ENCODE results near the gene SORCS2.

The SORCS2 gene

DNA sequence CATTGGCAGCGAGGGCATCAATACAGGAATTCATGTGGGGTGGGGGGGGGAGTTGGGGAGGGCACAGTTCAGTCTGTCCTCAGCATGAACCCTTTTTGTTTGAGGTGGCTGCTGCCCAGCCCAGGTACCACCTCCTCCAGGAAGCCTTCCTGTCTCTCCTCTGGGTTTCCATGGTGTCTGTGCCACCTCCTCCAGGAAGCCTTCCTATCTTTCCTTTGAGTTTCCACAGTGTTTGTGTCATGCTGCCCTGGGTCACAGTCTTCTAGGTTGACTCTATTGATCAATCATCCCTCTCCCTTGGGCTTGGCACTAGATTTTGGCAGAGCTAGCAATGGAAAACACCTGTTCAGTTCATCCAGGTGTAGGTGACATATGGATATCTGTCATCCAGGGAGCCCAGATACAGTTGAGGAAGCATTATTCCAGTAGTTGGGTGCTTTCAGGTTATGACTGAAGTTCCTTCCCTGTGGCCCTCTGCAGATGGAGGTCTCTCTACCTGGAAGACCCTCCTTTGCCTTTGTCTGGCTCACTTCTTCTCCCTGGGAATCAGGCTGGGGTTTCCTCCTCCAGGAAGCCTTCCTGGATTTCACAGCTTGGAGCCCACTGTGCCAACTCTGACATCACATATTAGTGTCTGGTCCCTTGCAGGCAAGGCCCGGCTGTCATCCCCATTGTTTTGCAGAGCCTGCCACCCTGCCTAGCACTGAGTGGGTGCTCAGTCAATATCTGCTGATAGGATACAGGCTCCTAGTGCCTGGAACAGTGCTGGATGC is 96.6 kb downstream of the SORCS2 start:
- Histone ChIP-seq H3K9me2 (replicated peaks; ENCODE audit: control insufficient read depth, low read length) (no peaks in the 10 kb centered on the region), H3K27ac (ENCODE audit: low read depth, low read length) (no peak overlapping the region), H4K20me1 (ENCODE audit: control insufficient read depth, insufficient read depth, low read depth, low read length) (no peaks in the 10 kb centered on the region), H3K4me2 (ENCODE audit: low read length) (no peak overlapping the region), H3K9me3 (ENCODE audit: control insufficient read depth, insufficient read depth, low read length) (no peaks in the 10 kb centered on the region), H3K36me3 (ENCODE audit: control insufficient read depth, low read length) (no peaks in the 10 kb centered on the region), H3K4me3 (ENCODE audit: low read length) (no peak overlapping the region), H3K27me3 (ENCODE audit: control insufficient read depth, low read length) (no peaks in the 10 kb centered on the region), H3K79me2 (ENCODE audit: control insufficient read depth, low read length) (no peaks in the 10 kb centered on the region), H3F3A (ENCODE audit: control insufficient read depth, insufficient read depth) (no peaks in the 10 kb centered on the region), H3K4me1 (ENCODE audit: control insufficient read depth, low read length) (no peaks in the 10 kb centered on the region)
- TF ChIP-seq CTCF (IDR thresholded peaks at IDR 0.05; ENCODE audit: low read depth, low read length, poor library complexity, severe bottlenecking), result no peak
- no peak for TF ChIP-seq EZH2phosphoT487 (IDR thresholded peaks at IDR 0.05; ENCODE audit: borderline replicate concordance, low read length)

DNA sequence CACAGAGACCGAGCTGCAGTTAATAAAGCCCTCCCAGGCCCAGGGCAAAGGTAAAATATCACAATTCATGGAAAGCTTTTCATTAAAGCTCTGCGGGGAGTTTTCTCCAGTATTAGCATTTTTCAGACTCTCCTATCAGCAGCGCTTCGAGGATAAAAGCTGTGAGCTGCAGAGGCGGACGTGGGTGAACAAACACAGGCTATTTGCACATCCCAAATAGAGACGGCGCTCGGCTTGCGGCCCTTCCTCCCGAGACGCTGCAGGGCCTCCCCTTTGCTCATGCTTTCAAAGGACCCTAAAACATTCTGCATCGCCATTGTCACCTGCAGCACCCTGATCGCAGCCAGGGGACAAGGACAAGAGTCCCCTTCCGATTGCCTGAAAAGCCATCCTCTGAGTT is 97.3 kb downstream of the SORCS2 start:
- Histone ChIP-seq H3K9me3 (ENCODE audit: control insufficient read depth, insufficient read depth, low read length) (no peaks in the 10 kb centered on the region), H3K27ac (ENCODE audit: low read depth, low read length) (no peak overlapping the region), H3K27me3 (ENCODE audit: control insufficient read depth, low read length) (no peaks in the 10 kb centered on the region), H3K9me2 (replicated peaks; ENCODE audit: control insufficient read depth, low read length) (no peaks in the 10 kb centered on the region), H3K4me2 (ENCODE audit: low read length) (no peak overlapping the region), H3K79me2 (ENCODE audit: control insufficient read depth, low read length) (no peaks in the 10 kb centered on the region), H3K4me3 (ENCODE audit: low read length) (no peak overlapping the region), H3K4me1 (ENCODE audit: control insufficient read depth, low read length) (no peaks in the 10 kb centered on the region), H4K20me1 (ENCODE audit: control insufficient read depth, insufficient read depth, low read depth, low read length) (no peaks in the 10 kb centered on the region), H3F3A (ENCODE audit: control insufficient read depth, insufficient read depth) (no peaks in the 10 kb centered on the region), H3K36me3 (ENCODE audit: control insufficient read depth, low read length) (no peaks in the 10 kb centered on the region)
- no peak for TF ChIP-seq EZH2phosphoT487 (IDR thresholded peaks at IDR 0.05; ENCODE audit: borderline replicate concordance, low read length)
- no peak for TF ChIP-seq CTCF (IDR thresholded peaks at IDR 0.05; ENCODE audit: low read depth, low read length, poor library complexity, severe bottlenecking)

GRCh38 chr4:7291372-7292114 is 99.2 kb downstream of the SORCS2 start:
- H3K9me3 ChIP-seq (ENCODE audit: control insufficient read depth, insufficient read depth, low read length), result no peaks in the 10 kb centered on the region
- no peaks in the 10 kb centered on the region for H4K20me1 ChIP-seq (ENCODE audit: control insufficient read depth, insufficient read depth, low read depth, low read length)
- no peaks in the 10 kb centered on the region for H3K9me2 ChIP-seq (replicated peaks; ENCODE audit: control insufficient read depth, low read length)
- H3K27ac ChIP-seq (ENCODE audit: low read depth, low read length), result no peak overlapping the region
- H3K4me2 ChIP-seq (ENCODE audit: low read length), result no peak overlapping the region
- H3K4me3 ChIP-seq (ENCODE audit: low read length), result no peak overlapping the region
- H3K36me3 ChIP-seq (ENCODE audit: control insufficient read depth, low read length), result no peaks in the 10 kb centered on the region
- H3K27me3 ChIP-seq (ENCODE audit: control insufficient read depth, low read length), result no peaks in the 10 kb centered on the region
- H3K79me2 ChIP-seq (ENCODE audit: control insufficient read depth, low read length), result no peaks in the 10 kb centered on the region
- H3K4me1 ChIP-seq (ENCODE audit: control insufficient read depth, low read length), result no peaks in the 10 kb centered on the region
- no peak for TF ChIP-seq EZH2phosphoT487 (IDR thresholded peaks at IDR 0.05; ENCODE audit: borderline replicate concordance, low read length)
- TF ChIP-seq CTCF (IDR thresholded peaks at IDR 0.05; ENCODE audit: low read depth, low read length, poor library complexity, severe bottlenecking), result no peak
- no peaks in the 10 kb centered on the region for H3F3A ChIP-seq (ENCODE audit: control insufficient read depth, insufficient read depth)

All from DOHH2 (cell line).